NCI-H1092 treated with DMSO at 0.1 percent for 48 hours (cell line): ENCODE measurements around the gene GRIN2B.

Source experiments
- DNase-seq: peaks from one replicate; lab custom pipeline; 2025; lab: John Stamatoyannopoulos, UW

Gene GRIN2B

GRCh38 chr12:13956060-13956590 lies 25.3 kb downstream of the GRIN2B start:
- DNase-seq, result no peak

- DNase-seq, result no peak
Measured at GRCh38 chr12:13952096-13952495, 29.3 kb downstream of the GRIN2B start.

- DNase-seq, result no peak
Measured at GRCh38 chr12:13950502-13950901, 30.9 kb downstream of the GRIN2B start.

- DNase-seq, result no peak
Measured at GRCh38 chr12:13948621-13949020, 32.8 kb downstream of the GRIN2B start.

- no peak for DNase-seq
Measured at GRCh38 chr12:13947276-13947946, 34.0 kb downstream of the GRIN2B start.

GRCh38 chr12:13945641-13946040 lies 35.8 kb downstream of the GRIN2B start:
- no peak for DNase-seq

GRCh38 chr12:13945236-13945635 lies 36.2 kb downstream of the GRIN2B start:
- DNase-seq, result no peak

- no peak for DNase-seq
Measured at GRCh38 chr12:13942826-13943225, 38.6 kb downstream of the GRIN2B start.

GRCh38 chr12:13941258-13942249 lies 39.8 kb downstream of the GRIN2B start:
- DNase-seq, result peak; percentile 80

- peak; percentile 21 for DNase-seq
Measured at GRCh38 chr12:13940335-13940865, 41.0 kb downstream of the GRIN2B start.

- no peak for DNase-seq
Measured at GRCh38 chr12:13937735-13938134, 43.7 kb downstream of the GRIN2B start.

- DNase-seq, result no peak
Measured at GRCh38 chr12:13935169-13935568, 46.2 kb downstream of the GRIN2B start.
